H9 (cell line): ENCODE data around the gene GPR35. TPM values are rescaled to one million over a fixed set of nuclear protein-coding genes. Genes with fewer than 3 reads are reported as not detected.
A peak's percentile ranks its signal among the peaks of the same experiment; 100 is the strongest.

Experiments
- DNase-seq: peaks from one replicate; pipeline ENCODE4 v3.0.0-alpha.2; 2017
- H2AFZ ChIP-seq: one replicate; pipeline ENCODE4 v1.6.1; 2013; ENCODE audit warnings: mild to moderate bottlenecking, low read length, control low read depth, moderate library complexity
- H2AK5ac ChIP-seq: 2 replicates; pipeline ENCODE4 v1.6.1; 2013; ENCODE audit warnings: low read length, control low read depth, mixed read lengths; ENCODE audit not compliant: insufficient read length
- H2BK120ac ChIP-seq: one replicate; pipeline ENCODE4 v1.6.1; 2013; ENCODE audit warnings: low read depth, mild to moderate bottlenecking, low read length, control low read depth, inconsistent platforms; ENCODE audit not compliant: poor library complexity, severe bottlenecking
- H2BK12ac ChIP-seq: 2 replicates; pipeline ENCODE4 v1.6.1; 2013; ENCODE audit warnings: low read length, control low read depth, mixed read lengths, low read depth; ENCODE audit not compliant: insufficient read length
- H2BK15ac ChIP-seq: 2 replicates; pipeline ENCODE4 v1.6.1; 2013; ENCODE audit warnings: low read depth, low read length, control low read depth
- H2BK20ac ChIP-seq: one replicate; pipeline ENCODE4 v1.6.1; 2013; ENCODE audit warnings: low read depth, mild to moderate bottlenecking, low read length, control low read depth, inconsistent platforms; ENCODE audit not compliant: poor library complexity, severe bottlenecking
- H2BK5ac ChIP-seq: 2 replicates; pipeline ENCODE4 v1.6.1; 2013; ENCODE audit warnings: low read length, control low read depth, mixed read lengths; ENCODE audit not compliant: insufficient read length
- H3K14ac ChIP-seq: 2 replicates; pipeline ENCODE4 v1.6.1; 2013; ENCODE audit warnings: low read length, control low read depth; ENCODE audit not compliant: insufficient read depth
- H3K18ac ChIP-seq: 2 replicates; pipeline ENCODE4 v1.6.1; 2013; ENCODE audit warnings: low read depth, mild to moderate bottlenecking, mixed read lengths, low read length, control low read depth; ENCODE audit not compliant: insufficient read length
- H3K23ac ChIP-seq: 2 replicates; pipeline ENCODE4 v1.6.1; 2013; ENCODE audit warnings: low read length, control low read depth, mixed read lengths, low read depth; ENCODE audit not compliant: insufficient read length
- H3K23me2 ChIP-seq: 2 replicates; pipeline ENCODE4 v1.6.1; 2013; ENCODE audit warnings: low read depth, mild to moderate bottlenecking, mixed read lengths, low read length, control low read depth; ENCODE audit not compliant: insufficient read length, poor library complexity, severe bottlenecking
- H3K27ac ChIP-seq: 2 replicates; pipeline ENCODE4 v1.5.1; 2013; ENCODE audit warnings: low read length, control low read depth, mixed read lengths, low read depth; ENCODE audit not compliant: insufficient read length
- H3K27me3 ChIP-seq: 2 replicates; pipeline ENCODE4 v1.6.1; 2013; ENCODE audit warnings: low read length, control low read depth, inconsistent platforms; ENCODE audit not compliant: insufficient read depth
- H3K4ac ChIP-seq: 2 replicates; pipeline ENCODE4 v1.6.1; 2013; ENCODE audit warnings: low read depth, mild to moderate bottlenecking, control low read depth, inconsistent platforms, low read length, moderate library complexity
- H3K4me1 ChIP-seq: 2 replicates; pipeline ENCODE4 v1.6.1; 2013; ENCODE audit warnings: low read length, control low read depth, inconsistent platforms; ENCODE audit not compliant: insufficient read depth
- H3K4me2 ChIP-seq: 2 replicates; pipeline ENCODE4 v1.6.1; 2013; ENCODE audit warnings: low read length, control low read depth, mixed read lengths; ENCODE audit not compliant: insufficient read length, insufficient read depth
- H3K56ac ChIP-seq: 2 replicates; pipeline ENCODE4 v1.6.1; 2013; ENCODE audit warnings: low read depth, mild to moderate bottlenecking, mixed read lengths, low read length, control low read depth; ENCODE audit not compliant: insufficient read length
- H3K79me1 ChIP-seq: 2 replicates; pipeline ENCODE4 v1.6.1; 2013; ENCODE audit warnings: low read depth, mild to moderate bottlenecking, moderate library complexity, low read length, control low read depth, inconsistent platforms; ENCODE audit not compliant: insufficient read depth, poor library complexity, severe bottlenecking
- H3K79me2 ChIP-seq: 2 replicates; pipeline ENCODE4 v1.6.1; 2013; ENCODE audit warnings: low read length, control low read depth, inconsistent platforms; ENCODE audit not compliant: insufficient read depth
- H3K9ac ChIP-seq: 2 replicates; pipeline ENCODE4 v1.6.1; 2013; ENCODE audit warnings: low read length, control low read depth, mixed read lengths; ENCODE audit not compliant: insufficient read length; ENCODE audit errors: extremely low read depth
- H3K9me3 ChIP-seq: one replicate; pipeline ENCODE4 v1.6.1; 2013; ENCODE audit warnings: low read depth, low read length, inconsistent platforms; ENCODE audit not compliant: control insufficient read depth
- H3T11ph ChIP-seq: one replicate; pipeline ENCODE4 v1.6.1; 2013; ENCODE audit warnings: mild to moderate bottlenecking, low read length, control low read depth, inconsistent platforms
- H4K20me1 ChIP-seq: one replicate; pipeline ENCODE4 v1.6.1; 2013; ENCODE audit not compliant: control insufficient read depth, insufficient read length, insufficient read depth
- H4K5ac ChIP-seq: 2 replicates; pipeline ENCODE4 v1.6.1; 2013; ENCODE audit warnings: low read depth, mild to moderate bottlenecking, mixed read lengths, low read length, control low read depth; ENCODE audit not compliant: insufficient read length
- H4K8ac ChIP-seq: replicated peaks from 2 replicates; pipeline ENCODE4 v1.6.1; 2013; ENCODE audit warnings: low read length, control low read depth, mixed read lengths, low read depth; ENCODE audit not compliant: insufficient read length
- H4K91ac ChIP-seq: 2 replicates; pipeline ENCODE4 v1.6.1; 2013; ENCODE audit warnings: low read depth, mild to moderate bottlenecking, moderate library complexity, mixed read lengths, low read length, control low read depth; ENCODE audit not compliant: insufficient read length
- H3K27ac Mint-ChIP-seq, 3 experiments: 2 replicates in 2 of 3; 3 replicates in 1 of 3; pipeline ENCODE4 v1.8.0; 2020 to 2021; ENCODE audit warnings: mixed read lengths in 3 of 3, mild to moderate bottlenecking in 1 of 3, moderate library complexity in 1 of 3
- H3K27me3 Mint-ChIP-seq: 2 replicates; pipeline ENCODE4 v1.8.0; 2021; ENCODE audit warnings: low read depth, mild to moderate bottlenecking, moderate library complexity, mixed read lengths
- H3K36me3 Mint-ChIP-seq, 3 experiments: 2 replicates in 2 of 3; 3 replicates in 1 of 3; pipeline ENCODE4 v1.8.0; 2020 to 2021; ENCODE audit warnings: low read depth in 3 of 3, mixed read lengths in 3 of 3; ENCODE audit not compliant: insufficient read depth in 1 of 3
- H3K4me1 Mint-ChIP-seq, 2 experiments: 2 replicates each; pipeline ENCODE4 v1.8.0; 2020; ENCODE audit warnings: mixed read lengths in 2 of 2
- H3K4me3 Mint-ChIP-seq, 2 experiments: 2 replicates in 1 of 2; 3 replicates in 1 of 2; pipeline ENCODE4 v1.8.0; 2020 to 2021; ENCODE audit warnings: mild to moderate bottlenecking in 2 of 2, mixed read lengths in 2 of 2, moderate library complexity in 1 of 2
- H3K9me3 Mint-ChIP-seq, 2 experiments: 2 replicates in 1 of 2; 3 replicates in 1 of 2; pipeline ENCODE4 v1.8.0; 2020; ENCODE audit warnings: mild to moderate bottlenecking in 2 of 2, mixed read lengths in 2 of 2, moderate library complexity in 1 of 2
- CTCF ChIP-seq: fragments of 200-600 bp; sonication (generic); conservative IDR thresholded peaks from 3 replicates; pipeline ENCODE4 v1.8.0; 2021; ENCODE audit warnings: antibody characterized with exemption, mild to moderate bottlenecking
- WGBS: extraction: QIAGEN DNeasy Blood & Tissue Kit; methylation state at CpG from one replicate; pipeline ENCODE4 v1.1.7; 2013; ENCODE audit warnings: missing lambda C conversion rate, low lambda C conversion rate, mixed read lengths; ENCODE audit not compliant: insufficient read length; ENCODE audit errors: extremely low coverage; 5-methylcytosine and 5-hydroxymethylcytosine counted together
- total RNA-seq: library from RNA; stranded (reverse); gene quantifications from 2 replicates; pipeline ENCODE4 v1.2.1, GENCODE V29; 2021

The GPR35 gene
- total RNA-seq, 1 experiment from 2014 or later: 1.4 TPM

GRCh38 chr2:240585681-240586197 is 39.5 kb upstream of the GPR35 start:
- Histone ChIP-seq H4K5ac (no peak overlapping the region), H2AFZ (no peak overlapping the region), H3K79me1 (peaks cover 5% of the 10 kb centered on the region), H3K14ac (no peak overlapping the region), H4K20me1 (no peaks in the 10 kb centered on the region), H3K4ac (no peak overlapping the region), H3K18ac (no peak overlapping the region), H3K27ac (no peak overlapping the region), H2AK5ac (no peak overlapping the region), H3T11ph (no peak overlapping the region), H3K79me2 (peaks cover 13% of the 10 kb centered on the region), H2BK12ac (no peak overlapping the region), H3K9me3 (no peaks in the 10 kb centered on the region), H2BK120ac (no peak overlapping the region), H3K4me2 (peak overlapping the region; percentile 77), H3K56ac (no peak overlapping the region), H3K9ac (peak overlapping the region; percentile 81), H3K23ac (no peak overlapping the region), H3K23me2 (peaks cover 14% of the 10 kb centered on the region), H4K91ac (no peak overlapping the region), H3K4me1 (peaks cover 12% of the 10 kb centered on the region), H2BK5ac (no peak overlapping the region), H3K27me3 (no peaks in the 10 kb centered on the region), H2BK20ac (no peak overlapping the region), H4K8ac (no peak overlapping the region), H2BK15ac (no peak overlapping the region)
- no peak for TF ChIP-seq CTCF
- Mint-ChIP-seq H3K4me3 (peak overlapping the region; percentile 95 to 97), H3K27me3 (no peaks in the 10 kb centered on the region; the same call in 1 of the 2 replicates), H3K36me3 (peaks cover 2 to 12% (median 5%) of the 10 kb centered on the region in 3 experiments; a peak in 5 of 7 replicates), H3K27ac (peak overlapping the region; percentile 93 to 97 (median 96); a peak in 6 of 7 replicates), H3K9me3 (peaks cover 0 to 2% of the 10 kb centered on the region in 2 experiments; a peak in 1 of 5 replicates), H3K4me1 (peaks cover 27 to 31% of the 10 kb centered on the region in 2 experiments)
- no CpG with 5 or more reads among the region's 20 CpGs for whole genome bisulfite sequencing
- no peak for DNase-seq
